Mucosa of rectum (tissue), 2 donors: ENCODE measurements around the gene ADARB2.

Source experiments
- H3K27ac ChIP-seq, 2 donors: one replicate each; pipeline ENCODE4 v1.7.0; 2013; ENCODE audit warnings: inconsistent platforms in 2 of 2, low read depth in 2 of 2, low read length in 2 of 2
- H3K27me3 ChIP-seq, 2 donors: one replicate each; pipeline ENCODE4 v1.7.0; 2013; ENCODE audit warnings: low read length in 2 of 2; ENCODE audit not compliant: control insufficient read depth in 2 of 2, insufficient read depth in 2 of 2
- H3K36me3 ChIP-seq, 2 donors: one replicate each; pipeline ENCODE4 v1.7.0; 2013; ENCODE audit warnings: low read length in 2 of 2; ENCODE audit not compliant: control insufficient read depth in 2 of 2, insufficient read depth in 2 of 2
- H3K4me1 ChIP-seq, 2 donors: one replicate each; pipeline ENCODE4 v1.7.0; 2013; ENCODE audit warnings: low read length in 2 of 2, mild to moderate bottlenecking in 1 of 2; ENCODE audit not compliant: control insufficient read depth in 2 of 2, insufficient read depth in 2 of 2
- H3K4me3 ChIP-seq, 2 donors: one replicate each; pipeline ENCODE4 v1.7.0; 2013; ENCODE audit warnings: low read length in 2 of 2
- H3K9ac ChIP-seq, 2 donors: one replicate each; pipeline ENCODE4 v1.7.0; 2013; ENCODE audit warnings: low read length in 2 of 2, low read depth in 1 of 2, mild to moderate bottlenecking in 1 of 2
- H3K9me3 ChIP-seq, 2 donors: one replicate each; pipeline ENCODE4 v1.7.0; 2013; ENCODE audit warnings: low read length in 2 of 2; ENCODE audit not compliant: control insufficient read depth in 2 of 2
- donor health status: healthy.
- donor health status: Normal muscosa, but diverticular disease.

The ADARB2 gene

DNA sequence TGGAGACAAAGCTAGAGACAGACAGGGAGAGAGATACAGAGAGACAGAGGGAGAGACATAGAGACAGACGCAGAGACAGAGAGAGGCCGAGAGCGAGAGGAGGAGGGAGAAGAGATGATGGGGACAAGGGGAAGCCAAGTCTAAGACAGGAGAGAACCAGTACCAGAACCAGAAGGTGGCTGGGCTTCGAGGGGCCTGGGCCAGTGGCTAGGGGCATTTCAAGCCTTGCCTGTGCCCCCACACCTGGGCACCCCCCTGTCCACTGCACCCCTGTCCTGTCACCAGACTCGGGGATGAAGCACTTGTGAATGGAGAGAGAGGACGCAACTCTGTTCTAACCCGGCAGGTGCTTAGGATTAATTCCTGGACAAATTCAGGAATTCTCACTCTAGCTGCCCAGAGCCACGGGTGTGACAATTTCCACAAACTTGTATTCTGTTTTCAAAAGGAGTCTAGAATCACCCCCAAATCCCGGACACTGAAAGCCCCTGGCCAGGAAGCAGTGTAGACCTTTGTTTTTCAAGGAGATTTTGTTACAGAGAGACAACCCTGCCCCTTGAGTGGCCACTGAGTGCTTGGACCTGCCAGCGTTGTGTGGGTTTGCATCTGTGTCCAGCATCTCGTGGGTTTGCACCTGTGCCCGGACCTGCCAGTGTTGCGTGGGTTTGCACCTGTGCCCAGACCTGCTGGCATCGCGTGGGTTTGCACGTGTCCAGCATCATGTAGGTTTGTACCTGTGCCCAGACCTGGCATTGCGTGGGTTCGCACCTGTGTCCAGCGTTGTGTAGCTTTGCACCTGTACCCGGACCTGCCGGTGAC, 523.9 kb downstream of the ADARB2 start:
- H3K36me3 ChIP-seq, result no peaks in the 10 kb centered on the region
- H3K4me3 ChIP-seq, result no peak overlapping the region
- H3K27ac ChIP-seq, result no peak overlapping the region
- H3K9ac ChIP-seq, result no peak overlapping the region
- H3K9me3 ChIP-seq, result no peaks in the 10 kb centered on the region
- no peaks in the 10 kb centered on the region for H3K4me1 ChIP-seq
- no peaks in the 10 kb centered on the region for H3K27me3 ChIP-seq

DNA sequence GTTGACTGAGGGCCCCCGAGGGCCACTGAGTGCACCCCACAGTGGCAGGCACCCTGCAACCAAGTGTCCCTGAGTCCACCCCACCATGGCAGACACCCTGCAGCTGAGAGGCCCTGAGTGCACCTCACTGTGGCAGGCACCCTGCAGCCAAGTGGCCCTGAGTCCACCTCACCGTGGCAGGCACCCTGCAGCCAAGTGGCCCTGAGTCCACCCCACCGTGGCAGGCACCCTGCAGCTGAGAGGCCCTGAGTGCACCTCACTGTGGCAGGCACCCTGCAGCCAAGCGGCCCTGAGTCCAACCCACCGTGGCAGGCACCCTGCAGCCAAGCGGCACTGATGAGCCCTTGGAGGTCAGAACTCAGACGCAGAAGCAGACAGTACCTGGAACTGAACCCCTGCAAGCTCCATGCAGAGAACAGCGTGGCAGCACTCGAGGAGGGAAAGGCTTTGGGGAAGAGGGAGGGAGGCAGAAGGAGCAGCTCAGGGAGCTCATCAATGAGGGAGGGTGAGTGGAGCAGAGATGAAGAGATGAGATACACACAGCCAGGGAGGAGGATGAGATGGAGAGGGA, 524.7 kb downstream of the ADARB2 start:
- Histone ChIP-seq H3K27ac (no peak overlapping the region), H3K4me3 (no peak overlapping the region), H3K9ac (no peak overlapping the region)

GRCh38 chr10:1211844-1212570, 525.3 kb downstream of the ADARB2 start:
- Histone ChIP-seq H3K4me3 (no peak overlapping the region), H3K9ac (no peak overlapping the region), H3K36me3 (no peaks in the 10 kb centered on the region), H3K27me3 (no peaks in the 10 kb centered on the region), H3K27ac (no peak overlapping the region), H3K9me3 (no peaks in the 10 kb centered on the region), H3K4me1 (no peaks in the 10 kb centered on the region)

More for the DNA sequence above, 524.7 kb downstream of the ADARB2 start:
- Histone ChIP-seq H3K27me3 (no peaks in the 10 kb centered on the region), H3K4me1 (no peaks in the 10 kb centered on the region), H3K9me3 (no peaks in the 10 kb centered on the region), H3K36me3 (no peaks in the 10 kb centered on the region)

GRCh38 chr10:1210667-1211066, 526.7 kb downstream of the ADARB2 start:
- Histone ChIP-seq H3K9ac (no peak overlapping the region), H3K9me3 (no peaks in the 10 kb centered on the region)

DNA sequence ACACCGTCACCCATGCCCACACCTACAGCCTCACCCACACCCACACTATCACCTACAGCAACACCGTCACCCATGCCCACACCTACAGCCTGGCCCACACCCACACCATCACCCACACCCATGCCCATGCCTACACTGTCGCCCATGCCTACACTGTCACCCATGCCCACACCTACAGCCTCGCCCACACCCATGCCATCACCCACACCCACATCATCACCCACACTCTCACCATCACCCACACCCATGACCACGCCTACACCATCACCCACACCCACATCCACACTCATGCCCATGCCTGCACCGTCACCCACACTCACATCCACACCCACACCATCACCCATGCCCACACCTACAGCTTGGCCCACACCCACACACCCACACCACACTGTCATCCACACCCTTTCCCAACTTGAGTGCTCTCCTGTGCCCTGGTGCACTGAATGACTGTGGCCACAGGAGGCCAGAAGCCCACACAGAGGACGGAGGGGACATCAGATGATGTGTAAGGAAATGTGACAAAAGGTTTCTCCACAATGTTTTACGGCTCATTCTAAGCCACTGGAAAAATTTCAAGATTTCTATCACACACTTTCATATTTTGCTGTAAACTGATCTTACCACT, 527.9 kb downstream of the ADARB2 start:
- H3K36me3 ChIP-seq, result no peaks in the 10 kb centered on the region
- H3K9me3 ChIP-seq, result no peaks in the 10 kb centered on the region
- no peak overlapping the region for H3K27ac ChIP-seq
- H3K27me3 ChIP-seq, result no peaks in the 10 kb centered on the region
- no peaks in the 10 kb centered on the region for H3K4me1 ChIP-seq
- no peak overlapping the region for H3K9ac ChIP-seq
- no peak overlapping the region for H3K4me3 ChIP-seq

More at GRCh38 chr10:1210667-1211066, 526.7 kb downstream of the ADARB2 start:
- no peaks in the 10 kb centered on the region for H3K36me3 ChIP-seq
- no peaks in the 10 kb centered on the region for H3K4me1 ChIP-seq
- H3K4me3 ChIP-seq, result no peak overlapping the region
- H3K27me3 ChIP-seq, result no peaks in the 10 kb centered on the region
- H3K27ac ChIP-seq, result no peak overlapping the region

GRCh38 chr10:1208366-1209311, 528.7 kb downstream of the ADARB2 start:
- no peak overlapping the region for H3K27ac ChIP-seq

GRCh38 chr10:1206601-1207000, 530.7 kb downstream of the ADARB2 start:
- Histone ChIP-seq H3K9ac (no peak overlapping the region), H3K27me3 (no peaks in the 10 kb centered on the region), H3K4me3 (no peak overlapping the region), H3K4me1 (no peaks in the 10 kb centered on the region), H3K27ac (no peak overlapping the region), H3K36me3 (no peaks in the 10 kb centered on the region), H3K9me3 (no peaks in the 10 kb centered on the region)

More at GRCh38 chr10:1208366-1209311, 528.7 kb downstream of the ADARB2 start:
- no peaks in the 10 kb centered on the region for H3K9me3 ChIP-seq
- H3K9ac ChIP-seq, result no peak overlapping the region
- H3K4me3 ChIP-seq, result no peak overlapping the region
- no peaks in the 10 kb centered on the region for H3K27me3 ChIP-seq
- no peaks in the 10 kb centered on the region for H3K36me3 ChIP-seq
- no peaks in the 10 kb centered on the region for H3K4me1 ChIP-seq

DNA sequence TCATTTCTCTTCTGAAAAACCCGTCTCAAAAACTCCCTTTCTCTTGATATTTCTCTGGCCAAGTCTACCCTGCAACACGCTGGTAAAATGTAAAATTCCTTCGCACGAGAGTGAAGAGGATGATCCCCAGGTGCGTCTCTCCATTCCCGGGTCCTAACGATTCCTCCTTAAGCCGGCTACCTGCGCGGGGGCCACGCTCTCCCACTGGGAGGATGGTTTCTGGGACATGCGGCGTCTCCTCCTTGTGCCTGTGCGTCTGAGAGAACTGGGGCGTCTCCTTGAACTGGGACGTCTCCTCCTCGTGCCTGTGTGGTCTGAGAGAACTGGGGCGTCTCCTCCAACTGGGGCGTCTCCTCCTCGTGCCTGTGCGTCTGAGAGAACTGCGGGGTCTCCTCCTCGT, 531.2 kb downstream of the ADARB2 start:
- no peak overlapping the region for H3K4me3 ChIP-seq
- H3K9ac ChIP-seq, result no peak overlapping the region
- H3K27me3 ChIP-seq, result no peaks in the 10 kb centered on the region
- H3K4me1 ChIP-seq, result no peaks in the 10 kb centered on the region
- H3K36me3 ChIP-seq, result no peaks in the 10 kb centered on the region
- no peaks in the 10 kb centered on the region for H3K9me3 ChIP-seq
- H3K27ac ChIP-seq, result no peak overlapping the region

GRCh38 chr10:1205450-1206030, 531.8 kb downstream of the ADARB2 start:
- H3K9me3 ChIP-seq, result no peaks in the 10 kb centered on the region
- H3K27ac ChIP-seq, result no peak overlapping the region
- no peaks in the 10 kb centered on the region for H3K27me3 ChIP-seq
- H3K36me3 ChIP-seq, result no peaks in the 10 kb centered on the region
- no peak overlapping the region for H3K4me3 ChIP-seq
- no peak overlapping the region for H3K9ac ChIP-seq
- H3K4me1 ChIP-seq, result no peaks in the 10 kb centered on the region
